Immature natural killer cell (primary cell): Measurements from ENCODE around the gene ARID1B. TPM values are rescaled to one million over a fixed set of nuclear protein-coding genes. Genes with fewer than 3 reads are reported as not detected.
A peak's percentile ranks its signal among the peaks of the same experiment; 100 is the strongest.
"Not testable (repeated sequence)": the region's sequence is repeated elsewhere in the genome, so short reads cannot be mapped to it uniquely, and the experiment has no call there.

Experiments
- DNase-seq, 3 donors: peaks; one replicate each; pipeline ENCODE4 v3.0.0; 2022; ENCODE audit warnings: mixed read lengths in 1 of 3
- H3K27ac Mint-ChIP-seq, 6 donors: one replicate each; pipeline ENCODE4 v1.8.0; 2020; ENCODE audit warnings: mixed read lengths in 6 of 6, mild to moderate bottlenecking in 5 of 6, inconsistent platforms in 4 of 6, moderate library complexity in 3 of 6
- H3K27me3 Mint-ChIP-seq, 3 donors: one replicate each; pipeline ENCODE4 v1.8.0; 2020 to 2021; ENCODE audit warnings: low read depth in 3 of 3, mild to moderate bottlenecking in 3 of 3, mixed read lengths in 3 of 3, moderate library complexity in 3 of 3, inconsistent platforms in 1 of 3
- H3K36me3 Mint-ChIP-seq, 3 donors: one replicate each; pipeline ENCODE4 v1.8.0; 2020; ENCODE audit warnings: mixed read lengths in 3 of 3, inconsistent platforms in 2 of 3, mild to moderate bottlenecking in 2 of 3
- H3K4me1 Mint-ChIP-seq, 2 donors: one replicate each; pipeline ENCODE4 v1.8.0; 2020; ENCODE audit warnings: inconsistent platforms in 2 of 2, mild to moderate bottlenecking in 2 of 2, mixed read lengths in 2 of 2, moderate library complexity in 1 of 2
- H3K4me3 Mint-ChIP-seq, 5 donors: one replicate each; pipeline ENCODE4 v1.8.0; 2020; ENCODE audit warnings: mild to moderate bottlenecking in 5 of 5, mixed read lengths in 5 of 5, inconsistent platforms in 3 of 5, moderate library complexity in 3 of 5
- H3K9me3 Mint-ChIP-seq, 6 donors: one replicate each; pipeline ENCODE4 v1.8.0; 2020; ENCODE audit warnings: mild to moderate bottlenecking in 6 of 6, mixed read lengths in 6 of 6, inconsistent platforms in 4 of 6, moderate library complexity in 3 of 6
- polyA plus RNA-seq, 3 donors: library from polyadenylated mRNA; unstranded; fragments of 300-500 nt; fragmentation: Illumina TruSeq; gene quantifications; one replicate each; pipeline ENCODE4 v1.2.3, GENCODE V29; 2021

Gene ARID1B
- polyA plus RNA-seq, 3 donors from 2014 or later: 7.6 to 18.1 (median 8.7) TPM

DNA sequence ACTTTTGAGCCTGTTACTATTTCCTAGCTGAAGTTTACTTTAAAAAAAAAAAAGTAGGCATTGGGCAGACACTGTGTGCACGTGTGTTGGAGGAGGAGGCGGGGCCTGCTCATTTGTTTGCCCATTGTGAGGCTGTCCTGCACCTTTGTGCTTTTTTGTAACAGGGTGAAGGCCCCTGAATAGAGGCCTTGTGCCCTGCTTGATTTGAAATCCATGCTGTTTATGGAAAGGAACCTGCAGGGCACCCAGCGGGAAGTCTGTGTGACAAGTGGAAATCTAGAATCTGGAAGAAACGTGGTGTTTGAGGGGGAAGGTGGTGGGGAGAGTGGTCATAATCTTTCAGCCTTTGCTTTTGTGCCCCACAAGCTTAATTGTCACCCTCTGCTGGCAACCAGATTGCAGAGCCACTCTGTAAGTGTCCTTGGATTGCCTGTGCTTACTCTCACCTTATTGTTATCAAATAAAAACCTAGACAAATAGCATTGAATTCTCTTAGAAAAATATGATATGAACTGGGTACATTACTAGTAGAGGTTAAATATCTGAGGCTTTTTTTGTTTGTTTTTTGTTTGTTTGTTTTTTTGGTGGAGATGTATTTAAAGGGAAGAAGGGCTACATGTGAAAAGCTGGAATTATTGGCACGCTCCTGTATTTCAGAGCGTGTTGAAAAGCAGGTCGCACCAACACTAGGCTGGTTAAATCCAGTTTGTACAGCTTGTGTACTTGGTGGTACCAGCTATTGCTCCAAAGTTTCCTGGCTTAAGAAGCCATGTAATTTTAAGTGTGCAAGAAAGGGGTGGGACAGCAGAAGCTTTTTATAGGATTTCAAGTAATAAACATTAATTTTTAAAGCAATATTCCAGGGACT is 156.3 kb downstream of the ARID1B start:
- Mint-ChIP-seq H3K27ac (peak overlapping the region in 5 of 6 donors; percentile 15 to 59 (median 44)), H3K4me3 (no peak overlapping the region), H3K4me1 (peaks cover 69 to 84% of the 10 kb centered on the region in 2 donors)

GRCh38 chr6:156934069-156934460 is 156.9 kb downstream of the ARID1B start:
- H3K27me3 Mint-ChIP-seq: peaks cover 0 to 2% (median 1%) of the 10 kb centered on the region in 3 donors
- peaks cover 68 to 84% of the 10 kb centered on the region in 2 donors for H3K4me1 Mint-ChIP-seq
- DNase-seq: no peak
- peak overlapping the region in 1 of 6 donors; percentile 28 for H3K27ac Mint-ChIP-seq
- no peaks in the 10 kb centered on the region for H3K9me3 Mint-ChIP-seq
- no peak overlapping the region for H3K4me3 Mint-ChIP-seq
- H3K36me3 Mint-ChIP-seq: peaks cover 4 to 7% (median 5%) of the 10 kb centered on the region in 3 donors

More for the DNA sequence above, 156.3 kb downstream of the ARID1B start:
- no peak for DNase-seq
- Mint-ChIP-seq H3K36me3 (peaks cover 4 to 7% (median 5%) of the 10 kb centered on the region in 3 donors), H3K9me3 (no peaks in the 10 kb centered on the region), H3K27me3 (peaks cover 0 to 2% (median 1%) of the 10 kb centered on the region in 3 donors)

GRCh38 chr6:156935000-156935399 is 157.8 kb downstream of the ARID1B start:
- peaks cover 4 to 7% (median 5%) of the 10 kb centered on the region in 3 donors for H3K36me3 Mint-ChIP-seq
- DNase-seq: no peak
- peaks cover 60 to 83% of the 10 kb centered on the region in 2 donors for H3K4me1 Mint-ChIP-seq
- H3K9me3 Mint-ChIP-seq: no peaks in the 10 kb centered on the region
- H3K27ac Mint-ChIP-seq: peak overlapping the region in 1 of 6 donors; percentile 19
- peaks cover 0 to 2% (median 1%) of the 10 kb centered on the region in 3 donors for H3K27me3 Mint-ChIP-seq
- no peak overlapping the region for H3K4me3 Mint-ChIP-seq

DNA sequence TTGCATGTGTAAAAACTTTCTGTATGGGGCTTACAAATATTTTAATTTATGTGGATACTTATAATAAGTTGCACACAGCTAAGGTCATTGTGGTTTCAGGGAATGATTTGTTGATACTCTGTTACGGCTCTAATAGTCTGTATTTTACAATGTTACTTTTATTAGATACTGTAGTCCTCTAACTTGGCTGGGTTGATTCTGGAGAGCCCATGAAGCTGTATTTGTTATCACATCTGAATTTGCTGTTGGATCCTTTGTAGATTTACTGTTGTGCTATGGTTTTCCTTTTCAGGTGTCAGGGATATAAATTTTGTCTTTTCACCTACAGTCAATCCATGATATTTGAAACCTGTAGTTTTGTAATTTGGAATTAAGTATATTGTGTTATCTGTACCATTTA is 161.0 kb downstream of the ARID1B start:
- H3K4me1 Mint-ChIP-seq: peaks cover 60 to 86% of the 10 kb centered on the region in 2 donors
- H3K27ac Mint-ChIP-seq: no peak overlapping the region
- DNase-seq: no peak
- H3K4me3 Mint-ChIP-seq: no peak overlapping the region
- peaks cover 0 to 1% (median 0%) of the 10 kb centered on the region in 3 donors for H3K27me3 Mint-ChIP-seq
- H3K9me3 Mint-ChIP-seq: no peaks in the 10 kb centered on the region
- H3K36me3 Mint-ChIP-seq: peaks cover 4 to 7% (median 5%) of the 10 kb centered on the region in 3 donors

GRCh38 chr6:156940221-156940620 is 163.0 kb downstream of the ARID1B start:
- Mint-ChIP-seq H3K4me3 (no peak overlapping the region), H3K27me3 (peaks cover 0 to 3% (median 0%) of the 10 kb centered on the region in 3 donors), H3K4me1 (peaks cover 51 to 89% of the 10 kb centered on the region in 2 donors), H3K36me3 (peaks cover 4 to 6% (median 5%) of the 10 kb centered on the region in 3 donors), H3K9me3 (no peaks in the 10 kb centered on the region), H3K27ac (no peak overlapping the region)
- DNase-seq: no peak

DNA sequence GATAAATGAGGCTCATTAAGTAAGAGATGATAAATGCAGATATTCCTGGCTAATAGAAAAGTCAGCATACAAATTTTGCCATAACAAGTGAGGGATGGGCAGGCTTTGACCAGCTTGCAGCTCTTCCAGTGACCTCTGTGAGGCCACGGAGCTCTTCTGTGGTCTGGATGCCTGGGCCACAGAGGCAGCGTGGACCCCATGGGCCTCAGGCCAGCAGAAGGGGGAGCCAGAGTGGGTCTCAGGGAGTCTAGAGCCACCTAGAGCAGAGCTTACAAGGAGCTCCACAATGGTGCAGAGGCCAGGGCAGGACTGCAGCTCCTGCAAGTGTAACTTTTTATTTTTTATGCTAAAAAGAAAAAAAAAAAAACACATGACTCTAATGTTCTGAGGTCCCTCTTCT is 165.1 kb downstream of the ARID1B start:
- peak in 1 of 3 donors; percentile 35 for DNase-seq
- Mint-ChIP-seq H3K4me1 (peaks cover 54 to 92% of the 10 kb centered on the region in 2 donors), H3K9me3 (no peaks in the 10 kb centered on the region), H3K4me3 (no peak overlapping the region), H3K27ac (no peak overlapping the region), H3K27me3 (peaks cover 0 to 2% (median 2%) of the 10 kb centered on the region in 3 donors), H3K36me3 (no peaks in the 10 kb centered on the region)

DNA sequence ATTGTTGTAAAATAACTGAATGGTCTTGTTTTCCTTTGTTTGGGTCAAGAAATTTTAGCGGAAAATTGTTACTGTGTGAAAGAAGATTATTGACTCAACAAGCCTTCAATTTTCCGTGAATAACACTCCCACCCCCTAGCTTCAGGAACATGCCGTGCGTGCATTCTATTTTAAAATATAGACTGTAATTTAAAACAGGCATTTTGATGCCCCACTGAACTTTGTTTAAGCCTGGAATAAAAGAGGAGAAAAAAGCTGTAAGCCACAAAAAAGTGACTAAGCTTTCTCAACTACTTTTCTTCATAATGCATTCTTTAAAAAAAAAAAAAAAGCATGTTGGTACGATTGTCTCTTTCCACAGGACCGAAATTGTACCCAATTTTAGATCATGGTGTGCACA is 166.0 kb downstream of the ARID1B start:
- Mint-ChIP-seq H3K27me3 (peaks cover 0 to 2% (median 2%) of the 10 kb centered on the region in 3 donors), H3K4me3 (no peak overlapping the region), H3K9me3 (no peaks in the 10 kb centered on the region), H3K27ac (no peak overlapping the region), H3K4me1 (peaks cover 46 to 85% of the 10 kb centered on the region in 2 donors), H3K36me3 (no peaks in the 10 kb centered on the region)
- no peak for DNase-seq

- Mint-ChIP-seq H3K4me3 (no peak overlapping the region), H3K9me3 (no peaks in the 10 kb centered on the region), H3K36me3 (no peaks in the 10 kb centered on the region), H3K4me1 (peaks cover 45 to 85% of the 10 kb centered on the region in 2 donors), H3K27ac (no peak overlapping the region), H3K27me3 (peaks cover 0 to 2% (median 2%) of the 10 kb centered on the region in 3 donors)
- no peak for DNase-seq
Observed at GRCh38 chr6:156943816-156944215, 166.6 kb downstream of the ARID1B start.

- no peaks in the 10 kb centered on the region for H3K9me3 Mint-ChIP-seq
- no peaks in the 10 kb centered on the region for H3K36me3 Mint-ChIP-seq
- H3K27me3 Mint-ChIP-seq: peaks cover 0 to 2% (median 2%) of the 10 kb centered on the region in 3 donors
- H3K4me3 Mint-ChIP-seq: no peak overlapping the region
- H3K4me1 Mint-ChIP-seq: peaks cover 50 to 85% of the 10 kb centered on the region in 2 donors
- DNase-seq: no peak
- no peak overlapping the region for H3K27ac Mint-ChIP-seq
Observed at GRCh38 chr6:156944412-156944811, 167.2 kb downstream of the ARID1B start.

- H3K4me1 Mint-ChIP-seq: peaks cover 48 to 86% of the 10 kb centered on the region in 2 donors
- not testable (repeated sequence) for H3K27me3 Mint-ChIP-seq, DNase-seq, H3K27ac Mint-ChIP-seq, H3K4me3 Mint-ChIP-seq, H3K36me3 Mint-ChIP-seq, H3K9me3 Mint-ChIP-seq
Observed at GRCh38 chr6:156945789-156946172, 168.6 kb downstream of the ARID1B start.

- Mint-ChIP-seq H3K9me3 (no peaks in the 10 kb centered on the region), H3K27ac (peak overlapping the region in 2 of 6 donors; percentile 17 to 58), H3K4me1 (peaks cover 42 to 84% of the 10 kb centered on the region in 2 donors), H3K36me3 (no peaks in the 10 kb centered on the region), H3K4me3 (no peak overlapping the region), H3K27me3 (peaks cover 0 to 2% (median 2%) of the 10 kb centered on the region in 3 donors)
- DNase-seq: no peak
Observed at GRCh38 chr6:156946370-156946936, 169.3 kb downstream of the ARID1B start.

- no peak overlapping the region for H3K4me3 Mint-ChIP-seq
- H3K4me1 Mint-ChIP-seq: peaks cover 43 to 82% of the 10 kb centered on the region in 2 donors
- H3K27ac Mint-ChIP-seq: no peak overlapping the region
- H3K9me3 Mint-ChIP-seq: no peaks in the 10 kb centered on the region
- peaks cover 0 to 2% (median 2%) of the 10 kb centered on the region in 3 donors for H3K27me3 Mint-ChIP-seq
- H3K36me3 Mint-ChIP-seq: no peaks in the 10 kb centered on the region
- DNase-seq: no peak
Observed at GRCh38 chr6:156948277-156948676, 171.1 kb downstream of the ARID1B start.

DNA sequence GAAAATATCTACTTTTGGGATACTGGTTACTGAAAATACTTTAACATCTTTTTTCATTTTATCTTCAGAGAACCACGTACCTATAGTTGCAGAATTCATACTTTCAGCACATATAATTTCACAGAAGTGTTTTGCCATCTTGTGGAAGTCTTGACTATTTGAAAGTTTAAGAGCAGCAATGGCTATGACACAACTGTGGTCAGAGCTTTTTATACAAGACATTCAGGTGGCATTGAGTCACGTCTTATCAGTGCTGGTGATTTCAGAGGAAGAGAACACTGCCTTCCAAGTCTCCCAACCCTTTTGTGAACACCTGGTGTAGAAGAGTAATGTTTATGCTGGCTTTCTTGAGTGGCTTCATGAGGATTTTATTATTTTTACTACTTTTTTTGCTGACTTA is 171.6 kb downstream of the ARID1B start:
- Mint-ChIP-seq H3K36me3 (no peaks in the 10 kb centered on the region), H3K4me3 (no peak overlapping the region), H3K4me1 (peaks cover 49 to 82% of the 10 kb centered on the region in 2 donors), H3K9me3 (no peaks in the 10 kb centered on the region), H3K27ac (peak overlapping the region in 1 of 6 donors; percentile 62), H3K27me3 (peaks cover 0 to 2% (median 2%) of the 10 kb centered on the region in 3 donors)
- no peak for DNase-seq

DNA sequence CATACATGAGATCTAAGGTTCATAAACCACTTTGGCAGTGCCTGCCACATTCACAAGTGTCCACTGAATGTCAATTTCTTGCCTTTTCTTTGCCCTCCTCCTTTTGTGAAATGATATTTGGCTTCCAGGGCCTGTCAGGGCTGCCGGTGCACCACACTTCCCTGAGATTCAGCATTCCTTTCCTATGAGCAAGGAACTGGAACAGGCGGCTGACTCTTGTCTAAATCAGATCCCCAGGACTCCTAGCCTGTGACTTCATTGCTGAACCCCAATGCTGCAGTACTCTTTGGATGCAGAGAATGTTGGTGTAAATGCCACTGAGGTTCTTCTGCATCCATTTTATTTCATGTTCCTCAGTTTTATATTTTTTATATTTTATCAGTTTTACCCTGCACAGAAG is 172.2 kb downstream of the ARID1B start:
- H3K27ac Mint-ChIP-seq: peak overlapping the region in 1 of 6 donors; percentile 62
- no peaks in the 10 kb centered on the region for H3K9me3 Mint-ChIP-seq
- peaks cover 50 to 82% of the 10 kb centered on the region in 2 donors for H3K4me1 Mint-ChIP-seq
- DNase-seq: no peak
- H3K36me3 Mint-ChIP-seq: no peaks in the 10 kb centered on the region
- no peak overlapping the region for H3K4me3 Mint-ChIP-seq
- H3K27me3 Mint-ChIP-seq: peaks cover 0 to 2% (median 0%) of the 10 kb centered on the region in 3 donors
